Uterus (tissue), 2 donors: ENCODE measurements around the gene KATNIP.

Source experiments
- POLR2A ChIP-seq, 2 donors: fragments of 450-650 bp; IDR thresholded peaks; one replicate each; pipeline ENCODE4 v1.6.1; 2016; ENCODE audit warnings: antibody characterized with exemption in 2 of 2, mild to moderate bottlenecking in 1 of 2, moderate library complexity in 1 of 2
- TF ChIP-seq, protein P1 (sequence below), 4 experiments: fragments of 200-600 bp in 2 of 4; fragments of 450-650 bp in 2 of 4; sonication (generic) in 2 of 4; IDR thresholded peaks; one replicate each; pipeline ENCODE4 v1.5.1; 2016 to 2019; ENCODE audit warnings: antibody characterized with exemption in 4 of 4, mild to moderate bottlenecking in 2 of 4, moderate library complexity in 1 of 4

GRCh38 chr16:27531186-27531585 lies 18.8 kb upstream of the KATNIP start:
- no peak for TF ChIP-seq POLR2A (IDR thresholded peaks at IDR 0.05)
- TF ChIP-seq, protein P1, sequence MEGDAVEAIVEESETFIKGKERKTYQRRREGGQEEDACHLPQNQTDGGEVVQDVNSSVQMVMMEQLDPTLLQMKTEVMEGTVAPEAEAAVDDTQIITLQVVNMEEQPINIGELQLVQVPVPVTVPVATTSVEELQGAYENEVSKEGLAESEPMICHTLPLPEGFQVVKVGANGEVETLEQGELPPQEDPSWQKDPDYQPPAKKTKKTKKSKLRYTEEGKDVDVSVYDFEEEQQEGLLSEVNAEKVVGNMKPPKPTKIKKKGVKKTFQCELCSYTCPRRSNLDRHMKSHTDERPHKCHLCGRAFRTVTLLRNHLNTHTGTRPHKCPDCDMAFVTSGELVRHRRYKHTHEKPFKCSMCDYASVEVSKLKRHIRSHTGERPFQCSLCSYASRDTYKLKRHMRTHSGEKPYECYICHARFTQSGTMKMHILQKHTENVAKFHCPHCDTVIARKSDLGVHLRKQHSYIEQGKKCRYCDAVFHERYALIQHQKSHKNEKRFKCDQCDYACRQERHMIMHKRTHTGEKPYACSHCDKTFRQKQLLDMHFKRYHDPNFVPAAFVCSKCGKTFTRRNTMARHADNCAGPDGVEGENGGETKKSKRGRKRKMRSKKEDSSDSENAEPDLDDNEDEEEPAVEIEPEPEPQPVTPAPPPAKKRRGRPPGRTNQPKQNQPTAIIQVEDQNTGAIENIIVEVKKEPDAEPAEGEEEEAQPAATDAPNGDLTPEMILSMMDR (IDR thresholded peaks at IDR 0.05) = no peak
